Suppressor macrophage (primary cell): ENCODE data around the gene CZIB.
"Not testable (repeated sequence)": the region's sequence is repeated elsewhere in the genome, so short reads cannot be mapped to it uniquely, and the experiment has no call there.

Experiments
- DNase-seq, 4 experiments: peaks; one replicate each; pipeline ENCODE4 v3.0.0-alpha.2; 2020 to 2022

CZIB gene

GRCh38 chr1:53238197-53239155, 18.0 kb upstream of the CZIB start, which contains the start of gene MAGOH:
Gene MAGOH, minus strand, starts transcription at chr1:53238518. Its CDS starts 70 bp downstream, at chr1:53238448.
- peak; percentile 97 to 98 (median 97) for DNase-seq

DNA sequence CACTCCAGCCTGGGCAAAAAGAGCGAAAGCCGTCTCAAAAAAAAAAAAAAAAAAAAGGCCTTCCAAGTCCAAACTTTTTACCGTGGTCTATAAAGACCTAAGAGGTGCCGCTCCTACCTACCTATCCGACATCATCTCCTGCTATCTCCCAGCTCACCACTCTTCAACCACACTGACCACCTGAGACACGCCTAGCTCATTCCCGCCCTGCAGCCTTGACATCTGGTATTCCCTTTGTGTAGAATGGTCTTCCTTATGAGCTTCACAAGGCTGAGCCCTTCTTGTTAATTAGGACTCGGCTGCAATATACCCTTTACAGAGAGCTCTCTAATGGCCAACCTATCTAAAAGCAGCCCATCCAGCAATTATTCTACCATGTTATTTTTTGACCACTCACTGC, 17.2 kb upstream of the CZIB start:
- no peak for DNase-seq

GRCh38 chr1:53220962-53221286, 490 bp upstream of the CZIB start:
- no peak for DNase-seq

- no peak for DNase-seq
Measured at GRCh38 chr1:53219711-53220110, 723 bp downstream of the CZIB start.

DNA sequence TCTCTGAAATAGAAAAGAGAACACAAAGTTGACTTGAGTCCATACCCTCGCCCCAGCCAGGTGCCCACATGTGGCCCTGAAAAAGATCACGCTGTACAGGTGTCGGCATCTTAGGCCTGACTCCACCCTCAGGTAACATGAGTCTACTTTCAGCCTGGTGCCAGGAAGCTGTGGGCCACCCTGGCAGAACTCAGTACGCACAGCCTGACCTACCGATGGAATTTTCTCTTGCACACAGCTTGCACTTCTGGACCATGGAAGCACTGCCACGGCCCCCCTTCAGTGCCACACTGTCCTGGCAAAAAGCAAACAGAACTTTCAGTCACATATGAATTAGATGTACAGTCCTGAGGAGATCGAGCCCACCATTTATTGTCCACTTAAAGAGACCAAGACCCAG, 2.2 kb downstream of the CZIB start:
- no peak for DNase-seq

DNA sequence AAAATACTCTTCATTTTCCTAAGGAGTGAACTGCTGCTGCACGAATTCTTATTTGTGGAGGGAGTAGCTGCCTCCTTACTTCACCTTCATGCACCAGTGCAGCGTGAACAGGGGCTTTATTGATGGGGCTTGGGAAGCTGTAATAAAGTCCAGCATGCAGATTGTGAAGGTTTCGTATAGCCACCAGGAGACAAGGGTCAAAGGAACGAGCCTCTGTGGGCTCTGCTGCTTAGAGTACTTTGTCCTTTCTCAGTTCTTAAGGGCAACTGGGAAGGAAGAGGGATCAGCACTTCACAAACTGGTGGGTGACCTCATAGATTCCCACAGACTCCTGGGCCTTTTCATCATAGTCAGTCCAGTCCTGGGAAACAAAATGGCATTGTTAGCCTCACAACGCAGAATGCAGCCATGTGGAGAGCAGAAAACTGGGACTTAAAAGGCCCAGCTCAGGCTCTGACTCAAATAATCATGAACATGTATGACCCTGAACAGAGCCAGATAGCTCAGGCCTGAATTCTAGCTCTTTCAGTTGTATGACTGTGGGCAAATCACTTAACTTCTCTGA, 6.0 kb downstream of the CZIB start:
- DNase-seq, result no peak

GRCh38 chr1:53210954-53211353, 9.5 kb downstream of the CZIB start:
- no peak for DNase-seq

DNA sequence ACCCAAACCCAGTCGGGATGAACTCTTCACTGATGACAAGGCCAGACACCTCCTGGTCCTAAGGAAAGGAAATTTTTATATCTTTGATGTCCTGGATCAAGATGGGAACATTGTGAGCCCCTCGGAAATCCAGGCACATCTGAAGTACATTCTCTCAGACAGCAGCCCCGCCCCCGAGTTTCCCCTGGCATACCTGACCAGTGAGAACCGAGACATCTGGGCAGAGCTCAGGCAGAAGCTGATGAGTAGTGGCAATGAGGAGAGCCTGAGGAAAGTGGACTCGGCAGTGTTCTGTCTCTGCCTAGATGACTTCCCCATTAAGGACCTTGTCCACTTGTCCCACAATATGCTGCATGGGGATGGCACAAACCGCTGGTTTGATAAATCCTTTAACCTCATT, 10.1 kb downstream of the CZIB start:
- no peak for DNase-seq

GRCh38 chr1:53207726-53208125, 12.7 kb downstream of the CZIB start:
- DNase-seq, result no peak

DNA sequence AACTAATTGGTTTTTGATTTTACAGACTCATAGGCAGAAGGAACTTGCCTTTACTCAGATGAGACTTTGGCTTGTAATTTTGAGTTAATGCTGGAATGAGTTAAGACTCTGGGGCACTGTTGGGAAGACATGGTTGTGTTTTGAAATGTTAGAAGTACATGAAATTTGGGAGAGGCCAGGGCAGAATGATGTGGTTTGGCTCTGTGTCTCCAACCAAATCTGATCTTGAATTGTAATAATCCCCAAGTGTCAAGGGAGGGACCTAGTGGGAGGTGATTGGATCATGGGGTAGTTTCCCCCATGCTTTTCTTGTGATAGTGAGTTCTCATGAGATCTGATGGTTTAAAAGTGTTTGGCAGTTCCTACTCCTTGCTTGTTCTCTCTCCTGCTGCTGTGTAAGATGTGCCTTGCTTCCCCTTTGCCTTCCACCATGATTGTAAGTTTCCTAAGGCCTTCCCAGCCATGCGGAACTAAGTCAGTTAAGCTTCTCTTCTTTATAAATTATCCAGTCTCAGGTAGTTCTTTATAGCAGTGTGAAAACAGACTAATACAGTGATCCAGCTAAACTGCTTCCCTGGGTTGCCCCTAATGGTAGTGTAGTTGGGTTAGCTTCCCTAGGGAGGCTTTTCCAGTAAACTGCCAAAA, 13.6 kb downstream of the CZIB start:
- no peak for DNase-seq

DNA sequence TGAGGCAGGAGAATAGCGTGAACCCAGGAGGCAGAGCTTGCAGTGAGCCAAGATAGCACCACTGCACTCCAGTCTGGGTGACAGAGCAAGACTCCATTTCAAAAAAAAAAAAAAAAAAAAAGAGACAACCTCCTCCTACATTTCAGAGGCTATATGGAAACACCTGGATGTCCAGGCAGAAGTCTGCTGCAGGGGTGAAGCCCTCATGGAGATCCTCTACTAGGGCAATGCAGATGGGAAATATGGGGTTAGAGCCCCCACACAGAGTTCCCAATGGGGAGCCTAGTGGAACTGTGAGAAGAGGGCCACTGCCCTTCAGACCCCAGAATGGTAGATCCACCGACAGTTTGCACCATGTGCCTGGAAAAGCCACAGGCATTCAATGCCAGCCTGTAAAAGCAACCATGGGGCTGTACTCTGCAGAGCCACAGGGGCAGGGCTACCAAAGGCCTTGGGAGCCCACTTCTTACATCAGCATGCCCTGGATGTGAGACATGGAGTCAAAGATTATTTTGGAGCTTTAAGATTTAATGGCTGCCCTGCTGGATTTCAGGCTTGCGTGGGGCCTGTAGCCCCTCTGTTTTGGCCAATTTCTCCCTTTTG, 14.2 kb downstream of the CZIB start:
- not testable (repeated sequence) for DNase-seq

DNA sequence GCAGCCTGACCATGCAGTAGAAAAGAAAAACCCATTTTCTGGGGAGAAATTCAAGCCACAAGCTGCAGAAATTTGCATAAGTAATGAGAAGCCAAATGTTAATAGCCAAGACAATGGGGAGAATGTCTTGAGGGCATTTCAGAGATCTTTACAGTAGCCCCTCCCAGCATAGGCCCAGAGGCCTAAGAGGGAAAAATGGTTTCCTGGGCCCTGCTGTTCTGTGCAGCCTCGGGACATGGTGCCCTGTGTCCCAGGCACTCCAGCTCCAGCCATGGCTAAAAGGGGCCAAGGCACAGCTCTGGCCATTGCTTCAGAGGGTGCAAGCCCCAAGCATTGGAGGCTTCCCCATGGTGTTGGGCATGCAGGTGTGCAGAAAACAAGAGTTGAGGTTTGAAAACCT, 14.9 kb downstream of the CZIB start:
- not testable (repeated sequence) for DNase-seq

DNA sequence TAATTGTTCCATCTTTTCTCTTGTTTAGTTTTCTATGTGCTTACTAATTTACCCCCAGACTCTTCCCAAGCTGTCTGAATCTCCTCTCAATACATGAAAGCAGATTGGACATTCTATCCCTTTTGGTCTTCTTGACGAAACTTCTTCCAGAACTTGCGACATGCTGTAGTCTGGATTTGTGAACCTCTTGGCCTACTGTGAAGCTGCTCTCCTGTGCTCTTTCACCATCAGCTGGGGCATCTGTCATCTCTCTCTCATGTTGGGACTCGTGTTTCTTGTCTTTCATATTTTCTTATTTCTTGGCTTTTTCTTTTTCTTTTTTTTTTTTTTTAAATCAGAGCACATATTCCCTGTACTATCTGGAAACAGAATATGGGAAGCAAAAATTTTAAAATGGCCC, 17.0 kb downstream of the CZIB start:
- DNase-seq, result no peak

- DNase-seq, result no peak
Measured at GRCh38 chr1:53198241-53198651, 22.2 kb downstream of the CZIB start.

DNA sequence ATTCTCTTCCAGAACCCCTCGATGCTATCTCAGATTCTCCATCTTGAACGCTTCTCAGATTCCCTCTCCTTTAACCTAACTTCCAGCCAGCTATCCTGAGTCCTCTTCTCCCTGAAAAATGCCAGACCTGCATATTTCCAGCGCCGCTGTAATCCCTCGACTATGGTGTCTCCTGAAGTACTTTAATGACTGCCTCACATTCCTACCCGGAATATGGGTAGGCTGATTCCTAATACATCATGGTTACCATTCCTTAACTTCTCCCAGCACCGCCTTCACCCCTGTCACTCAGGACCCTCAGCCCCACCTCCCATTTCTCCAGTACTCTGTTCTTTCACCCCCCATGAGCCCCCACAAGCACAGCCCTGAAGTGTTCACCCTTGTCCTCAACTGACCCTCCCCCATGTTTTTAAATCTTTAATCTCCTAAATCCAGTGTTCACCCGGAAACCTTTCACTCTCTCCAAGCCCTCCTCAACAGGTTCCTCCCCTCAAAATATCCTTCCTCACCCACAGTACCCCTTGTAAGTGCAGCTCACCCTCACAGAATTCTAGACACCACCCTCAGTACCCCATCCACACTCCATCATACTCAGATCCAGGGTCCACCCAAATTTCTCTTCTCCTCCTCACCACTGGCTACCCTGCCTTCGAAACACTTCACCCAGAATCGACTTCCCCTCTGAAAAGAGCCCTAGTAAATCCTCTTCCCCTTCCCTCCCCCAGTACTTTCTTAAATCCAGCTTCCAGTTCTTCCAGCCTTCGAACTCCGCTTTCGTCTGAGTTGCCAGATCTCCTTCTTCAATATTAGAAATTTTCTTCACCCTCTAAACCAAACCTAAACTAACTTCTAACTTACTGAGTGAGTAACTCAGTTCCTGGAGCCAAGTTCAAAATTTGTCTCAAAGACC, 22.9 kb downstream of the CZIB start:
- peak; percentile 43 to 71 (median 62) for DNase-seq

DNA sequence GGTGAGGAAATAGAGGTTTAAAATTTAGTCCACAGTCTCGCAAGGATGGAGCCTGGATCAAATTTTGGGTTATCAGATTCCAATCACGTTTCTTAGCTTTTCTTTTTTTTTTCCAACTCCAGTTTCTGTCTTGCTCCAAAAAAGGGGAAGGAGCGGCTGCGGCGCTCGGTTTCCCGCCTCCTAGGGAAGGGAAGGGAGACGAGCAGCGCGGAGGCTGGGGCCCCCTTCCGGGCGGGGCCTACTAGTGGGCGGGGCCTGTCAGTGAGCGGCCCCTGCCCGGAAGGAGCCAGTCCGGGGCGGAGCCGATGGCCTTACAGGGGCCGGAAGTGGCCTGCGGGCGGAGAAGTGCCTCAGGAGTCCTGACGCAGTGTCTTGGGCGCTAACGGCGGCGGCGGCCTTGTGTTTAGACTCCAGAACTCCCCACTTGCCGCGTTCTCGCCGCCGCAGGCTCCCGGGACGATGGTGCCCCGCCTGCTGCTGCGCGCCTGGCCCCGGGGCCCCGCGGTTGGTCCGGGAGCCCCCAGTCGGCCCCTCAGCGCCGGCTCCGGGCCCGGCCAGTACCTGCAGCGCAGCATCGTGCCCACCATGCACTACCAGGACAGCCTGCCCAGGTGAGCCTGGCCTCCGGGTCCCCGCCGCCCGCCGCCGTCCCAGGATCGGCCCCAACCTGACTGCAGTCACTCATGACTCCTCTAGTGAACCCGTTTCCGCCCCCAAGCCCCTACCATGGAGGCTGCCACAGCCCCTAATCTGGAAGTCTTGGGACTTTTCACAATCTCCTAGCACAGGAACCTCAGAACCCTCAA, 23.7 kb downstream of the CZIB start, which contains the start of gene CPT2:
Gene CPT2, plus strand, starts transcription at position 340 of the 806 bp plus-strand sequence. Its CDS starts 120 bp downstream, at position 460.
- peak; percentile 97 to 99 (median 98) for DNase-seq

DNA sequence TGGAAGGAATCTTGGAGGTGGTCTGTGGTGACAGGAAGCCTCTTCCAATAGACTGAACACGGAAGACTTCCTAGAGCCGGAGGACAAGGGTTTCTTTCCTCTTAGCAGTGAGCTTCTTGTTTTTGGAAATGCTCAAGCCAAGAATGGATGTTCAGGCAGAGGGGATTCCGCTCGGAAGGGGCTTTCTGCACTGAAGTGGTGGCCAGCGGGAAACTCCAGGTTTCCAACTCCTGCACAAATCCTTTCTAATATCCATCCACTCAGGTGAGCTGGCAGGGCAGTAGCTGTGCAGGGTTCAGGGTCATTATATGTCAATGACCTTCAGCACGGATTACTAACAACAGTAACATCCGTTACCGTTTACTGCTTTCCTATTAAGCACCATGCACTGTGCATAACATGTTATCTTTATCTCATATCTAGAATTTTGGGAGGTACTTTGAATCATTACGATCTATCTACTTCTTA, 24.4 kb downstream of the CZIB start:
- DNase-seq, result no peak

GRCh38 chr1:53195246-53196016, 25.0 kb downstream of the CZIB start:
- DNase-seq, result no peak

DNA sequence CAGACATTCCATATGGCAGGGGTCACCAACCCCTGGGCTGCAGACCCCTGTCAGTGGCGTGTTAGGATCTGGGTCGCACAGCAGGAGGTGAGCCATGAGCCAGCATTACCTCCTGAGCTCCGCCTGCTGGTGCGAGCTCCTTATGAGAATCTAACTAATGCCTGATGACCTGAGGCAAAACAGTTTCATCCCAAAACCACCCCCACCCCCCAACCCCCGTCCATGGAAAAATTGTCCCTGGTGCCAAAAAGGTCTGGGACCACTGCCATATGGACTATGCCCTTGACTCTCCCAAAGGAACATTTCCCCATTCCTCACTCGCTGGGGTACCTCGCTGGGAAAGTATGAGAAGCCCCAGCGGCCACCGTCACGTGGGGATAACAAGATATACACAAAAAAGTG, 30.2 kb downstream of the CZIB start:
- DNase-seq, result no peak

GRCh38 chr1:53189061-53189460, 31.4 kb downstream of the CZIB start:
- no peak for DNase-seq
